Hepatic stellate cell (primary cell): ENCODE measurements around the gene AK2.
A peak's percentile ranks its signal among the peaks of the same experiment; 100 is the strongest.
"Not testable (repeated sequence)": the region's sequence is repeated elsewhere in the genome, so short reads cannot be mapped to it uniquely, and the experiment has no call there.

ENCODE experiments used
- DNase-seq: peaks from one replicate; pipeline ENCODE4 v3.0.0; 2011; ENCODE audit warnings: low spot score

The AK2 gene

GRCh38 chr1:33036526-33037503, at the start of gene AK2:
AK2 (minus strand) TSS chr1:33036883; CDS start chr1:33036828, 55 bp downstream.
- DNase-seq: peak; percentile 99

GRCh38 chr1:33086384-33086850, 49.7 kb upstream of the AK2 start:
- DNase-seq: peak; percentile 64

DNA sequence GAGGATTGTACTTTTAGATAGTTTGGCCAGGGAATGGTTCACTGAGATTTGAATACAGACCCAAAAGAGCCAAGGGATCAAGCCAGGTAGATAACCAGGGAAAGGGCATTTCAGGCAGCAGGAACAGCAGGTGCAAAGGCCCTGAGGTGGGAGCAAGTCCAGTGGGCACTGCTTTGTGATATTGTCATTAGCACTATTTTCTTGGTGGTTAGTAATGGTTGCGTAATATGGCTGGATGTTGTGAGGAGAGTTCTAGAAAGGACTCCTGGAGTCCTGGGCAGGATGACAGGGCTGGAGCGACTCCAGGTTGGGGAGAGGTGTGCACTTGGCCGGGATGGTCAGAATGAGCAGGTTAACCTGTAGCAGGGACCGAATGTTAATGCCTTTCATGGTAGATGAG, 48.6 kb upstream of the AK2 start:
- DNase-seq: no peak

DNA sequence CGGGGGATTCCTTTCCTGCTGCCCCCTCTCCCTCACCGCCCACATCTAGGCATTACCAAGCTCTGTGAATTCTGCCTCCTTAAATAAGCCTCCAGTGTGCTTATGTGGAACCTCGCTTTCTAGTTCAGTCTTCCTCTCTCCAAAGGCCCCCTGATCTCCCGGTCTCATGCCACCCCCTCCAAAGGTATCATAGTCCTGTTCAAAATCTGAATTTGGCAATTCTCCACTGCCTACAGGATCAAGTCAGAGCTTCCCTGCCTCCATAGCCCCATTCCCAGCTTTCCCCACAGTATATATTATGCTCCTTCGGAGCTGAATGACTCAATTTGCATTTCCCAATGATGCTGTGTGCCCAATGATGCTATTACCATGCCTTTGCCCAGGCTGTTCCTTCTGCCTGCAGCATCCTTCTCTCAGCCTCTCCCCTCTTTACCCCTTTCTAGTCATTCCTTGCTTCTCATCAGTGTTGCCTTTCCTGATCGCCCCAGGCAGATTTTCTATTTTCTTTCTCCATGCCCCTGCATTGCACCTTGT, 46.0 kb upstream of the AK2 start:
- DNase-seq: no peak

DNA sequence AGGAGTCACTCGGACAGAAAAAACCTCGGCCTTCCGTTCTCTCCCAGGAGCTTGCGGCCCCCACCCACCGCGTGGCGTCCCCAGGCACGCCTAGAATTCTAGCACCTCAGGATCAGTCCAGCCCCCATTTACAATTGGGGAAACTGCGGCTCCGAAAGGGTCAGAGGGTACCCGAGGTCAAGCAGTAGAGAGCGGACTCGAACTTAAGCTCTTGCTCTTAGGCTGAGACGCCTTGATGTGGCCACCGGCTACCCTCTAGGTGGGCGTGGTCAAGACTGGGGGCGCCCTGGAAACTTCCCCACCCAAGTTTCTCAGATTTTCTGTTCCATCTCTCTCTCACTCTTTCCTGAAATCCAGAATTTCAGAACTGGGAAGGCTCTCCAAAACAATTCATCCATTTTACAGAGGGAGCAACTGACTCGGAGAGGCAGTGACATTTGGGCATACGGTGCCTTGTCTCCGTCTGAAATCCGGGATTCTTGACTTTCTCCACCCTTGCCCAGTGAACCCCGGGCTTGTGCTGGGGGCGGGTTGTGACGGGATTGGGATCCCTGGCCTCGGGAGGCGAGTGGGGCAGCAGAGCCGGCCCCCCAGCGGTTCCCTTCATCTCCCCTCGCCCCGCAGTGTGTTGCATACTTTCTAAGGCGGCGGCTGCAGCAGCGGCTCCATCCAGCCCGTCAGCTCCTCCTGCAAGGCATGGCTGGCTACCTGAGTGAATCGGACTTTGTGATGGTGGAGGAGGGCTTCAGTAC, 45.0 kb upstream of the AK2 start:
- DNase-seq: no peak

DNA sequence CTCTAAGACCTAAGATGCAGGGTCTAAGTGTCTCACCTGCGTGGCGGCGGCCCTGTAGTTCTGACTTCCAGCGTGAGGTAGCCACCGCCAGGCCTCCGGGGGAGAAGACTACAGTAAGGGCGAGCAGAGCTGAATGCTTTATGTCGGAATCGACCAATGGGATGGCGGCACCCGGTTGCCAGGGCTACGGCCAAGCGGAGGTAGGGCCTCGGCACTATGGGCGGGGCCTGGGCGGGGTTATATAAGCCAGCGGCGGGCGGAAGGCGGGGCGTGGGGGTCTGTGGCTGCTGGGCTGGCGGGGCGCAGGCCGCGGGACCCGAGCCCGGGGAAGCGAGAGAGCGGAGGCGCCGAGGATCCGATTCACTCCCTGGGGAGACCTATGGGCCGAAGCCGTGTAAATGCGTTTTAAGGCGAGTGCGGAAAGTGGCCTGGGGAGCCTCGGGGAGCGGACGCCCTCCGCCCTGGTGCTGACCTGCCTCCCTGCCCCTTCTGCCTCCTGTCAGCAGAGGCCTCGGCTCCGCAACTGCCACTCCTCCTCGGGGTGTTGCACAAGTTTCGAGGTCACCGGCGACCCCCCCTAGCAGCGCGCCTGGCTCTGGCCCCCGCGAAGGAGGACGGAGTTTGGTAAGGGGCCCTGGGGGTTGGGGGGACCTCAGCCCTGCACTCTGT, 44.3 kb upstream of the AK2 start, which contains the start of gene AZIN2:
TSS of gene AZIN2 (plus strand) at position 269 of the 669 bp plus-strand sequence. CDS start 1,097 bp downstream, outside the sequence.
- DNase-seq: peak; percentile 95

GRCh38 chr1:33080373-33080772, 43.7 kb upstream of the AK2 start:
- DNase-seq: no peak

GRCh38 chr1:33078030-33078591, 41.4 kb upstream of the AK2 start:
- DNase-seq: no peak

DNA sequence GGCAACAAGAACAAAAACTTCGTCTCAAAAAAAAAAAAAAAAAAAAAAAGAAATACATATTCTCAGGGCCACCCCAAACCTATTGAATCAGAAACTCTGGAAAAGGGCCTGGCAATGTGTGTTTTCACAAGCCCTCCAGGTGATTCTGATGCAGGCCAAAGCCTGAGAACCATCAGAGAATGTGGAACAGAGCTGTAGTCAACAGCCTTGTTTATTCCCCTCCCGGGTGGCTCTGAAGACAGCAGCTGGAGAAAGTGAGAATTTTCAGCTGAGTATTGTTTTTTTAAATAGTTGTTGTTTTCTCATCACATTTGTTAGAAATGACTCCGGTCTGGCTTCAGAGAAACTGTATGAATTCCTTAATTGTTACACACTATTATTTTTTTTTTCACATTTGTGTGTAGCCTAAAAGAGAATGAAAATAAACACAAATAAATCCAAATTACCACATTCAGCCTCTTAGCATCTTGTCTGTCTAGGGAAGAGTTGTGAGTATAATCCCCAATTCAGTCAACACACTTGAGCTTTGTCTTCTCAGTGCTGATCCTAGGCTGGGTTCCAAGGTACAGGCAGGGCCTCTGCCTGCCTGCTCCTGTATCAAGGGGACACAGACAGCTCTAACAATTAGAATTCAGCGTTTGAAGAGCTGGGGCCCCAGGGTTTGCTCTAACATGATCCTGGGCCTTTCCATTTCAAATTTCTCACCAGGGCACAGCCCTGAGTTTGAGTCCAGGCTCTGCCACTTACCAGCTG, 37.7 kb upstream of the AK2 start:
- DNase-seq: no peak

- no peak for DNase-seq
Observed at GRCh38 chr1:33072707-33073106, 36.0 kb upstream of the AK2 start.

DNA sequence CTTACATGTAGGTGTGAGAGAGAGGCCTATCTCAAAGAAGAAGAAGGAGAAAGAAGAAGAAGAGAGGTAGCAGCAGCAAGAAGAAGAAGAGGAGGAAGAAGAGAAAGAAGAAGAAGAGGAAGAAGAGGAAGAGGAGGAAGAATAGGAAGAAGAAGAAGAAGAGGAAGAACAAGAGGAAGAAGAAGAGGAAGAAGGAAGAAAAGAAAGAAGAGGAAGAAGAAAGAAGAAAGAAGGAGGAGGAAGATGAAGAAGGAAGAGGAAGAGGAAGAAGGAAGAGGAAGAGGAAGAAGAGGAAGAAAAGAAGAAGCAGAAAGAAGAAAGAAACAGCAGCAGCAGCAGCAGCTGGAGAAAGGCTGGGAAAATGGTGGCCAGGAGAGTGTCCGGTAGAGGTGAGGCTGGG, 33.9 kb upstream of the AK2 start:
- DNase-seq: no peak

GRCh38 chr1:33068108-33068507, 31.4 kb upstream of the AK2 start:
- DNase-seq: not testable (repeated sequence)

- not testable (repeated sequence) for DNase-seq
Observed at GRCh38 chr1:33066477-33066876, 29.8 kb upstream of the AK2 start.

DNA sequence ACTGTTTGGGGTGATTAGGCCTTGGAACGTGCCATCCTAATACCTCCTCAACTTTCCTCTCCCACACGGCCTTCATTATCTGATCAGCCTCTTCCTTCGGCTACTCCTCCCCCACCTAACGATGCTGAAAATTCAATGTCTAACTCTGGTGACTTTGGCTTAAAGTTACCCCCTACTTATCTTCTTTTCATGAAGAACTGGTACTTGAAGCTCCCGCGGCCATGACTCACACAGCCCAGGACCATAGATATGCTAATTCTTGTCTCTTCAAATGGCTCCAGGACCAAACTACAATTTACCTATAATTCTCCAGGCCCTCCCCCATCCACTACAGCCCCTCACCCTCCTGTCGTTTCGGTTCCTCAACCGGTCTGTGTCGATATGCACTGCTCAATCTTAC, 28.6 kb upstream of the AK2 start:
- no peak for DNase-seq

DNA sequence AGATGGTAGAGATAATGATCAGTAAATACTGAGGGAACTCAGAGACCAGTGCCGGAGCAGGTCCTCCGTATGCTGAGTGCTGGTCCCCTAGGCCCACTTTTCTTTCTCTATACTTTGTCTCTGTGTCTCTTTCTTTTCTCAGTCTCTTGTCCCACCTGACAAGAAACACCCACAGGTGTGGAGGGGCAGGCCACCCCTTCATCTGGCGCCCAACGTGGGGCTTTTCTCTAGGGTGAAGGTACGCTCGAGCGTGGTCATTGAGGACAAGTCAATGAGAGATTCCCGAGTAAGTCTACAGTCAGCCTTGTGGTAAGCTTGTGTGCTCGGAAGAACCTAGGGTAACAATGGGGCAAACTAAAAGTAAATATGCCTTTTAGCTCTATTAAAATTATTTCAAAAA, 27.6 kb upstream of the AK2 start:
- DNase-seq: not testable (repeated sequence)

GRCh38 chr1:33061834-33062233, 25.2 kb upstream of the AK2 start:
- no peak for DNase-seq

DNA sequence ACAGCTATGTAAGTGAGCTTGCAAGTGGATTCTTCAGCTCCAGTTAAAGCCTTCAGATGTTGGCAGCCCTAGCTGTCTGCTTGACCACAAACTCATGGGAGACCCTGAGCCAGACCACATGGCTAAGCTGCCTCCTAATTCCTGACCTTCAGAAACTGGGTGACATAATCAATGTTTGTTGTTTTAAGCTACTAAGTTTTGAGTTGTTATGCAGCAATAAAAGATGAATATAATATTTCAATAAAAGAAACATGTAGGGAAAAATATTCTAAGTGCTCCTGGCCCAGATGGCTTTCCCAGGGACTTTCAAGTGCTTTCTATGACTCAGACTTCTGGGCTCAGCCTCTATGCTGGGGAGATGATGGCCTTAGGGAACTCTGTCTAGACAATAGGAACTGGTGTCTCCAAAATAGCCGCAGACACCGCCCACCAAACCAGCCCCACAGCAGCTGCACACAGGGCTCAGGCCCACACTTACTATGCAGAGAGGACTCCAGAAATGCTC, 23.9 kb upstream of the AK2 start:
- peak; percentile 78 for DNase-seq

GRCh38 chr1:33057095-33057494, 20.4 kb upstream of the AK2 start:
- DNase-seq: no peak

DNA sequence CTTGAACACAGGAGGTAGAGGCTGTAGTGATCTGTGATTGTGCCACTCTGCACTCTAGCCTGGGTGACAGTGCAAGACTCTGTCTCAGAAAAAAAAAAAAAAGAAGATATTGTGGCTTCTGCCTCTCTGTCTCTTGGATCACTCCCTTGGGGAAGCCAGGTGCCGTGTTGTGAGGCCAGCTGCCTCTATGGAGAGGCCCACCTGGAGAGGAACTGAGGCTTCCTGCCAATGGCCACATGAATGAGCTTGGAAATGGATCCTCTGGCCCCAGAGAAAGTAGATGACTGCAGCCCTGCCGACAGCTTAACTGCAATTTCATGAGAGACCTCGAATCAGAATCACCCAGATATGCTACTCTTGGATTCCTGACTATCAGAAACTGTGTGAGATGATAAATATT, 19.7 kb upstream of the AK2 start:
- DNase-seq: no peak

DNA sequence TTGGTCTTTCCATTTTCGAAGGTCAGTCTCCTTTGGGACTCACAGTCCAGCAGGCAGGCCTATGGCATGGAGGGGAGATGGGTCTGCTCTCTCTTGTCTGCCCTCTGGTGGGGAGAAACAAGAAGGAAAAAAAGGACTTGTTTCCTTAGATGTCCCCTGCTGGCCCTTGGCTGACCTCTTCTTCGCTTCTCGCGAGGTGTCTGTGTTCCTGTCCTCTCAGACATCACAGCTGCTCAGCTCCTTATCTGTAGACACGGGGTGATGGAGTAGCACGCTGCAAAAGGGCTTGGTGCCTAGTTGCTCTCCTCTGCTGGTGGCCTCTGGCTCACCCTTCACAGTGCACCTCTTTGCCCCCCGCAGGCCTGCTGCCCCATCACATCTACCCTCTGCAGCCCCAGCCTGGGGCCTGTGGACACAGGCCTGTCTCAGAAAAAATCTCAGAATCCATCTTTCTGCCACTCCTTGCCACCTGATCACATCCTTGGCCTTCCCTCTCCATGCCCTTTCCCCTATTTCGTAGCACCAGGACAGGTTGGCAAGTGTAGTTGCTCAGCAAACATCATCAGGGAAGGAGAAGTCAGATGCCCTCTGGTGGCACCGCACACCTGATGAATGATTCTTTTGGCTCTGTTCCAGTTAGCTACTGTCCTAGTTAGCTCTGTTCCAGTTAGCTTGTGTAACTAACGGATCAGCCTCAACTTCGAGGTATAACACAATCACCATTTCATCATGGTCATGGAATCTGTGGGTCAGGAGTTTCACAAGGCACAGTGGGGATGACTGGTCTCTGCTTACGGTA, 18.7 kb upstream of the AK2 start:
- peak; percentile 78 for DNase-seq
